CD8-positive, alpha-beta memory T cell (primary cell): ENCODE results near the gene RAB43. TPM values are rescaled to one million over a fixed set of nuclear protein-coding genes. Genes with fewer than 3 reads are reported as not detected.

Experiments used
- CTCF ChIA-PET: fragments of 350-600 bp; sonication (Branson Sonifier 250); formaldehyde crosslinking; loops from one replicate; lab custom pipeline; 2021; ENCODE audit warnings: antibody characterized with exemption; lab: Charles Lee
- POLR2A ChIA-PET: fragments of 350-600 bp; sonication (Branson Sonifier 250); formaldehyde crosslinking; loops from one replicate; lab custom pipeline; 2021; ENCODE audit warnings: antibody characterized with exemption; lab: Charles Lee
- DNase-seq, 5 donors: peaks; one replicate each; pipeline versions ENCODE4 v3.0.0 to v3.0.0-alpha.2; 2020 to 2022; ENCODE audit warnings: mixed read lengths in 1 of 5
- H3K27ac ChIP-seq: one replicate; pipeline ENCODE4 v1.7.0; 2013; ENCODE audit warnings: low read depth, mild to moderate bottlenecking, low read length, moderate library complexity
- H3K27me3 ChIP-seq: 2 replicates; pipeline ENCODE4 v1.7.0; 2013; ENCODE audit warnings: low read length, mild to moderate bottlenecking; ENCODE audit not compliant: insufficient read depth, poor library complexity, severe bottlenecking
- H3K36me3 ChIP-seq: 2 replicates; pipeline ENCODE4 v1.7.0; 2013; ENCODE audit warnings: mild to moderate bottlenecking, low read length, moderate library complexity; ENCODE audit not compliant: insufficient read depth
- H3K4me1 ChIP-seq: 2 replicates; pipeline ENCODE4 v1.7.0; 2013; ENCODE audit warnings: mild to moderate bottlenecking, low read length, moderate library complexity; ENCODE audit not compliant: insufficient read depth
- H3K4me3 ChIP-seq: 2 replicates; pipeline ENCODE4 v1.7.0; 2013; ENCODE audit warnings: mild to moderate bottlenecking, low read length
- H3K9me3 ChIP-seq: 2 replicates; pipeline ENCODE4 v1.7.0; 2013; ENCODE audit warnings: mild to moderate bottlenecking, low read length
- H3K27ac Mint-ChIP-seq, 8 donors: one replicate each; pipeline ENCODE4 v1.8.0; 2020 to 2021; ENCODE audit warnings: mixed read lengths in 8 of 8, mild to moderate bottlenecking in 6 of 8, inconsistent platforms in 3 of 8, moderate library complexity in 3 of 8
- H3K27me3 Mint-ChIP-seq, 2 donors: one replicate each; pipeline ENCODE4 v1.8.0; 2020 to 2021; ENCODE audit warnings: mixed read lengths in 2 of 2, mild to moderate bottlenecking in 1 of 2, moderate library complexity in 1 of 2
- H3K36me3 Mint-ChIP-seq, 3 donors: one replicate each; pipeline ENCODE4 v1.8.0; 2020 to 2021; ENCODE audit warnings: mixed read lengths in 3 of 3, inconsistent platforms in 1 of 3, mild to moderate bottlenecking in 1 of 3
- H3K4me1 Mint-ChIP-seq, 3 donors: one replicate each; pipeline ENCODE4 v1.8.0; 2020 to 2021; ENCODE audit warnings: mixed read lengths in 3 of 3, inconsistent platforms in 1 of 3, mild to moderate bottlenecking in 1 of 3
- H3K4me3 Mint-ChIP-seq, 7 donors: one replicate each; pipeline ENCODE4 v1.8.0; 2020 to 2021; ENCODE audit warnings: mixed read lengths in 7 of 7, mild to moderate bottlenecking in 6 of 7, moderate library complexity in 4 of 7, inconsistent platforms in 2 of 7
- H3K9me3 Mint-ChIP-seq, 5 donors: one replicate each; pipeline ENCODE4 v1.8.0; 2020 to 2022; ENCODE audit warnings: mixed read lengths in 5 of 5, mild to moderate bottlenecking in 3 of 5, moderate library complexity in 2 of 5, inconsistent platforms in 1 of 5
- polyA plus RNA-seq: library from polyadenylated mRNA; unstranded; fragments of 300-500 nt; fragmentation: Illumina TruSeq; gene quantifications from one replicate; pipeline ENCODE4 v1.2.3, GENCODE V29; 2021
- total RNA-seq, 2 experiments: library from RNA; stranded (reverse); gene quantifications; one replicate each; pipeline ENCODE4 v1.2.3, GENCODE V29; 2021

Gene RAB43
- total and polyA plus RNA-seq, 3 experiments from 2014 or later, result 14.9 to 28.6 (median 22.9) TPM

DNA sequence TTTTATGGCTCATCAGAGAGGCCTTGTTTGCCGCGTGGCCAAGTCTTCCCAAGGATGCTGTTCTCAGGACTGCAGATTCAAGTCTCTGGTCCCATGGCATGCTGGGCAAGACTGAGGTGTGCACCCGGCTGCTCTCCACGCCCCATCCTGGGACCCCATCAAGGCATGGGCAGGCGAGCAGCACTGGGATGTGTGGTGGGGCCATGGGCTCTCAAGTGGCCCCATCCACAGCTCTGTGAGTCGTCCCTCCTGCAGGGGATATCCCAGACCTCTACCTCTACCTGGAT is 74.1 kb downstream of the RAB43 start:
- Mint-ChIP-seq H3K9me3 (peaks cover 0 to 6% (median 5%) of the 10 kb centered on the region in 5 donors), H3K4me1 (peaks cover 2 to 7% (median 4%) of the 10 kb centered on the region in 3 donors), H3K27me3 (peaks cover 10 to 15% of the 10 kb centered on the region in 2 donors), H3K4me3 (peak overlapping the region in 1 of 7 donors; percentile 32), H3K36me3 (peaks cover 0 to 6% (median 0%) of the 10 kb centered on the region in 3 donors), H3K27ac (no peak overlapping the region)
- H3K9me3 ChIP-seq, result no peaks in the 10 kb centered on the region
- no peaks in the 10 kb centered on the region for H3K27me3 ChIP-seq
- H3K36me3 ChIP-seq, result no peaks in the 10 kb centered on the region
- ChIA-PET CTCF (interaction anchor here (1.2 to 1.3 kb wide), 3 partner anchors 77 to 115 kb away, joined by 3 read pairs; no protein-coding TSS in a partner anchor), POLR2A (no interaction called here)
- DNase-seq, result no peak
- no peaks in the 10 kb centered on the region for H3K4me1 ChIP-seq
- no peak overlapping the region for H3K27ac ChIP-seq
- no peak overlapping the region for H3K4me3 ChIP-seq

DNA sequence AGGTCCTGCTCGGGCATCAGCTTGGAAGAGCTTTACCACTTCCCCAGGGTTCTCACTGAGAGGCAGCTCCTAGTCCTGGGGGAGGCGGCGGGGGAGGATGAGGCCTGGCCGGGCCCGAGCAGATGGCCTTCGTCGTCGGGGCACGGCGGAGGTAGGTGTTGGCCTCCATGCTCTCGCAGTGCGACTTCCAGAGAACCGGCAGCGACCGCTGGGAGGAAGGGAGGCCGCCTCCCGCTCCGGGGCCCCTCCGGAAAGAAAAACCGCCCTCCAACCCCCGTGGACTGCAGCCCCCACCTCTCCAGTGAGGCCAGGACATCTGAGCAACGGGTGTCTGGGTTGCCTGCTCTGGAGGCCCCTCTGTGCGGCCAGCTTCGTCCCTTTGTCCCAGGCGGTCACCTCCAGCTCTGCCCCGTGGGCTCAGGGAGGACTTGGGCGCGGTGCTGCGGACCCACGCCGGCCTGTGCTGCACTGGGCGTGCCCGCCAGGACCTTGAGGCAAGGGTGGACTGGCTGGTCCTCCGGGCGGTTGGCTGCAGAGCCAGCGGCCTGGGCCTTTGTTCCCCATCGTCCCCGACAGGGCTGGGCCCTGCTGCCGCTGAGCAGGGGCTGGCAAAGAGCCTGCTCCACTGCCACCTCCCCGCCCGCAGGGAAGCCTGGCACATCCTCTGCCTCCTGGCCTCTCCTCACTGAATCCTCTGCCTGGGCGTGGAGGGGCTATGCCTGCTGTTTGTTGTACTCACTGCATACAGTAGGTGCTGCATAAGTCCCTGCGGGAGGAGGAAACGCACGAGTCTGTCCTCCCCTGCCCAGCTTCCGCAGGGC is 74.7 kb downstream of the RAB43 start:
- peak overlapping the region in 3 of 7 donors; percentile 20 to 46 (median 32) for H3K4me3 Mint-ChIP-seq
- Histone ChIP-seq H3K9me3 (no peaks in the 10 kb centered on the region), H3K4me1 (no peaks in the 10 kb centered on the region), H3K36me3 (no peaks in the 10 kb centered on the region), H3K27me3 (no peaks in the 10 kb centered on the region), H3K4me3 (no peak overlapping the region), H3K27ac (no peak overlapping the region)
- ChIA-PET POLR2A (interaction anchor here (0.6 kb wide), 1 partner anchor 74 kb away, joined by 5 read pairs; no protein-coding TSS in a partner anchor), CTCF (interaction anchor here (0.8 to 1.9 kb wide), 10 partner anchors 12 to 199 kb away, joined by 3 to 8 read pairs (median 3); partner anchors contain the start of gene CFAP92)
- no peak for DNase-seq
- H3K9me3 Mint-ChIP-seq, result peaks cover 0 to 6% (median 5%) of the 10 kb centered on the region in 5 donors
- no peak overlapping the region for H3K27ac Mint-ChIP-seq
- peaks cover 2 to 7% (median 4%) of the 10 kb centered on the region in 3 donors for H3K4me1 Mint-ChIP-seq
- peaks cover 10 to 21% of the 10 kb centered on the region in 2 donors for H3K27me3 Mint-ChIP-seq
- H3K36me3 Mint-ChIP-seq, result peaks cover 0 to 12% (median 0%) of the 10 kb centered on the region in 3 donors

DNA sequence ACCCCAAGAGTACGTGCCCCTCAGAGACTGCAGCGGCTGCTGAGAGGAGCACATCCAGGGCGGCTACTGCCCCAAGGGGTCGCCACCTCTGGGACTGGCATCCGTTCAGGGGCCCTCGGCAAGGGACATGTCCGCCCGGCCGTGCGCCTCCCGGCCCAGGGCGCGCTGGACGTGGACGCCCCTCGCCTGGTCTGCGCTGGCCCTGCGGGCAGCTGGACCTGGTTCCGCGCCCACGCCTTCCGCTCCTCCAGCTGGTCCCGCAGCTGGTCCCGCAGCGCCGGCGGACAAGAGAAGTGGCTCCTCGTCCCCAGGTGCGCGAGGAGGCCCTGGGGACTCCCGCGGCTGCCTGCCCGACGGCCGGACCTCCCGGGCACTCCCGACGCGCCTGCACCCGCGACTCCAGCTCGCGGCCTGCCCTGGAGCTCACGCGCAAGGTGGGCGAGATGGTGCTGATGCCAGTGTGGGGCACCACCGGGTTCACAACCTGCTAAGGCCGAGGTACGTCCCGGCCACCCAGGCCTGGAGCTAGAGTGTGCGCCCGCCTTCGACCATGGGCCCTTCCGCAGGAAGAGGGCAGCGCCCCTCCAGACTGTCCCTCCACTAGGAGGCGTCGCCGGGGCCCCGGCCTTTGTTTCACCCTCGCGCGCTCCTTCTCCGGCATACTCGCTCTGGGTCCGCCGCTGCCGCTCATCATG is 75.4 kb downstream of the RAB43 start:
- peaks cover 0 to 6% (median 5%) of the 10 kb centered on the region in 5 donors for H3K9me3 Mint-ChIP-seq
- H3K27me3 Mint-ChIP-seq, result peaks cover 15 to 24% of the 10 kb centered on the region in 2 donors
- no peak overlapping the region for H3K27ac ChIP-seq
- no peaks in the 10 kb centered on the region for H3K36me3 ChIP-seq
- ChIA-PET POLR2A (interaction anchor here (0.6 kb wide), 1 partner anchor 73 kb away, joined by 5 read pairs; no protein-coding TSS in a partner anchor), CTCF (interaction anchor here (0.8 to 1.9 kb wide), 9 partner anchors 12 to 199 kb away, joined by 3 to 8 read pairs (median 3); partner anchors contain the start of gene CFAP92)
- peak in 1 of 5 donors; percentile 29 for DNase-seq
- no peaks in the 10 kb centered on the region for H3K27me3 ChIP-seq
- peaks cover 2 to 7% (median 4%) of the 10 kb centered on the region in 3 donors for H3K4me1 Mint-ChIP-seq
- H3K9me3 ChIP-seq, result no peaks in the 10 kb centered on the region
- peak overlapping the region; percentile 28 for H3K4me3 ChIP-seq
- H3K36me3 Mint-ChIP-seq, result peaks cover 0 to 19% (median 0%) of the 10 kb centered on the region in 3 donors
- no peaks in the 10 kb centered on the region for H3K4me1 ChIP-seq
- H3K27ac Mint-ChIP-seq, result no peak overlapping the region
- H3K4me3 Mint-ChIP-seq, result peak overlapping the region in 2 of 7 donors; percentile 44 to 46

- Mint-ChIP-seq H3K27ac (no peak overlapping the region), H3K9me3 (peaks cover 0 to 6% (median 5%) of the 10 kb centered on the region in 5 donors), H3K4me1 (peaks cover 2 to 7% (median 4%) of the 10 kb centered on the region in 3 donors), H3K27me3 (peaks cover 15 to 24% of the 10 kb centered on the region in 2 donors), H3K36me3 (peaks cover 0 to 19% (median 0%) of the 10 kb centered on the region in 3 donors), H3K4me3 (peak overlapping the region in 6 of 7 donors; percentile 21 to 72 (median 45))
- ChIA-PET CTCF (interaction anchor here (0.8 to 1.9 kb wide), 5 partner anchors 13 to 200 kb away, joined by 3 to 8 read pairs (median 3); partner anchors contain the start of gene CFAP92), POLR2A (no interaction called here)
- H3K9me3 ChIP-seq, result no peaks in the 10 kb centered on the region
- no peaks in the 10 kb centered on the region for H3K27me3 ChIP-seq
- no peak overlapping the region for H3K27ac ChIP-seq
- H3K4me1 ChIP-seq, result no peaks in the 10 kb centered on the region
- H3K36me3 ChIP-seq, result no peaks in the 10 kb centered on the region
- DNase-seq, result peak; percentile 11 to 57 (median 17)
- H3K4me3 ChIP-seq, result peak overlapping the region; percentile 28
Observed at GRCh38 chr3:129045675-129046036, 75.9 kb downstream of the RAB43 start.

DNA sequence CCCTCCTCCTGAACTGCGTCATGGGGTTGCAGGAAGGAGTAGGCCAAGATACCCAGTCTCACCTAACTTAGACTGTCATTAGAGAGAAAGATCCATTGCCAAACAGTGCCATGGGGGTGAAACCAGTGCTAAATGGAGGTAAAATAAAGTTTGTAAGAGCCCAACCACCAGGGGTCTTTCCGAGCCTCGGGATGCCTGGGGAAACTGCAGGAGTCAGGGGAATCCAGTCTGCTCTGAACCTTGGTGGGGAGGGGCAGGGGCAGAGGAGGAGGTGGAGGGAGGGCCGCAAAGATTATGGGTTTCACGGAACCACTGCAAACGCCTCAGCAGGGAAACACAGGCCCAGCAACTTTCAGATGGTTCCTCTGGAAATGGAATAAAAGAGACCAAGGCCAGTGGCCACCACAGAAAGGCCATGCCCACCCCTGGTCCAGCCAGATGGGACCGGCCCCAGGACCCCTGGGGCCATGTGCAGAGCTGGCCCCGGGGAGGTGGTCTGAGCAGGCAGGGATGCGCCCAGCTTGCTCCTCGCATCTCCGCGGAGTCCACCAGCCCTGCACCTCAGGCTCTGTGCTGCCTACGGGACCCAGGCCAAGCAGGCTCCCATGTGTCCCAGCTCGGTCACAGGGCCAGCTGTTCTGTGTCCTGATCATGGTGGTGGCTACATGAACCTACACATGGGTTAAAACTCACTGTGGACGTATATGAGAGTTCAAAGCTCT is 80.9 kb downstream of the RAB43 start:
- H3K9me3 Mint-ChIP-seq, result no peaks in the 10 kb centered on the region
- H3K36me3 ChIP-seq, result no peaks in the 10 kb centered on the region
- no peak overlapping the region for H3K4me3 ChIP-seq
- peaks cover 15 to 39% of the 10 kb centered on the region in 2 donors for H3K27me3 Mint-ChIP-seq
- H3K27ac ChIP-seq, result no peak overlapping the region
- H3K4me1 Mint-ChIP-seq, result peaks cover 4 to 13% (median 4%) of the 10 kb centered on the region in 3 donors
- peaks cover 0 to 14% (median 0%) of the 10 kb centered on the region in 3 donors for H3K36me3 Mint-ChIP-seq
- peaks cover 4% of the 10 kb centered on the region for H3K4me1 ChIP-seq
- no peaks in the 10 kb centered on the region for H3K9me3 ChIP-seq
- H3K27me3 ChIP-seq, result no peaks in the 10 kb centered on the region
- CTCF ChIA-PET, result interaction anchor here (0.6 to 2.5 kb wide), 3 partner anchors 13 to 24 kb away, joined by 3 to 11 read pairs (median 9); no protein-coding TSS in a partner anchor
- H3K4me3 Mint-ChIP-seq, result no peak overlapping the region
- no peak overlapping the region for H3K27ac Mint-ChIP-seq
- no peak for DNase-seq
- POLR2A ChIA-PET, result no interaction called here

DNA sequence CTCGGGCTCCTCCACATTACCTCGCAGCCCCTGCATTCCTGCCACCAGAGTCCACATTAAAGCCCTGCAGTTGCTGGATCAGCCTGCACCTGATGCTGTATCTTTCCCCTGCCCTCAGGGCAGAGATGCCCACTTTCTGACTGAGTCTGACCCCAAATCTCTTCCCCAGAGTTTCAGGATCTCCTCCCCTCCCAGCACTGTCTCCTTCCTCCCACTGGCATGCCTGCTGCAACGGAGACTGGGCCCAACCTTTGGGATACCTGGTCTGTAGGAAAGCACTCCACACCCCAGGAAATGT is 81.6 kb downstream of the RAB43 start:
- no peaks in the 10 kb centered on the region for H3K9me3 Mint-ChIP-seq
- peaks cover 14 to 39% of the 10 kb centered on the region in 2 donors for H3K27me3 Mint-ChIP-seq
- peaks cover 0 to 14% (median 0%) of the 10 kb centered on the region in 3 donors for H3K36me3 Mint-ChIP-seq
- Histone ChIP-seq H3K36me3 (no peaks in the 10 kb centered on the region), H3K4me3 (no peak overlapping the region), H3K27me3 (no peaks in the 10 kb centered on the region), H3K27ac (no peak overlapping the region), H3K4me1 (peaks cover 10% of the 10 kb centered on the region), H3K9me3 (no peaks in the 10 kb centered on the region)
- POLR2A ChIA-PET, result no interaction called here
- H3K27ac Mint-ChIP-seq, result no peak overlapping the region
- no peak for DNase-seq
- no peak overlapping the region for H3K4me3 Mint-ChIP-seq
- CTCF ChIA-PET, result interaction anchor here (1.4 kb wide), 1 partner anchor 12 kb away, joined by 4 read pairs; no protein-coding TSS in a partner anchor
- peaks cover 0 to 13% (median 6%) of the 10 kb centered on the region in 3 donors for H3K4me1 Mint-ChIP-seq

DNA sequence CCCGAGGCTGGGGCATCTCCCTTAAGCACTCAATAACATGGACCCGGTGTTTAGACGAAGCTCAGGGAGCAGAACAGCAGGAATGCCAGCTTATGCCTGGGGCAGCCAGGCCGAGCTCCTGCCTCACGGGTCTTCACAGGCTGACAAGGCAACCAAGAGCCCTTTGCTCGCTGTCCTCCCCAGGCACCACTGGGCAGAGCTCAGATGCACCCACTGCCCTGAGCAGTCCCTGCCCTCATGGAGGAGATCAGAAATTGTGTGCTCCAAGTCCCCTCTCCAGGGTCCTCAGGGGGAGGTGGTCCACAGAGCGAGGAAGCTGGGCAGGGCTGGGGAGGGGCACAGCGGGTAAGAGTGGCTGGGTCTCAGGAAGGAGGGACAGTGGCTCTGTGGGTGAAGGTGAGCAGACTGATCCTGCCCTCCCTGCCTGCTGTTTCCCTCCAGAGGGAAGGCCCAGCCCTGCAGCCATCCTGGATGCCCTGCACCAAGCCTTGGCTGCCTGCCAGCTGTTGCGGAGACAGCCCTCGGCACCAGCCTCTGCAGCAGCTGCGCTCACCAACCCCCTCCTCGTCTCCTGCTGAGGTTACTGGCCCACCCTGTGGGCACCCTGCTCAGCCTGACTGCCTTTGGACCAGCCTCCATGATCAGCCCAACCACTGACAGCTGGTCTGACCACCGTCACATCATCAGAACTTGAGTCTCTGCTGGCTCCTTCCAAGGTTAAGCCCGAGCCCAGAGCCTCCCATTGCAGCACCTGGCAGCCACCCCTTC is 82.1 kb downstream of the RAB43 start:
- no peak overlapping the region for H3K4me3 Mint-ChIP-seq
- CTCF ChIA-PET, result interaction anchor here (0.9 to 1.4 kb wide), 3 partner anchors 12 to 69 kb away, joined by 3 to 5 read pairs (median 4); no protein-coding TSS in a partner anchor
- H3K9me3 ChIP-seq, result no peaks in the 10 kb centered on the region
- H3K27ac ChIP-seq, result no peak overlapping the region
- no peak overlapping the region for H3K4me3 ChIP-seq
- POLR2A ChIA-PET, result no interaction called here
- H3K27ac Mint-ChIP-seq, result no peak overlapping the region
- H3K27me3 Mint-ChIP-seq, result peaks cover 11 to 39% of the 10 kb centered on the region in 2 donors
- H3K4me1 Mint-ChIP-seq, result peaks cover 0 to 10% (median 6%) of the 10 kb centered on the region in 3 donors
- no peaks in the 10 kb centered on the region for H3K36me3 ChIP-seq
- peaks cover 10% of the 10 kb centered on the region for H3K4me1 ChIP-seq
- no peak for DNase-seq
- H3K36me3 Mint-ChIP-seq, result peaks cover 0 to 14% (median 0%) of the 10 kb centered on the region in 3 donors
- no peaks in the 10 kb centered on the region for H3K27me3 ChIP-seq
- H3K9me3 Mint-ChIP-seq, result no peaks in the 10 kb centered on the region
